HG03442 (cell line): ENCODE measurements around the gene SAP30L.

Experiments used
- ATAC-seq: cut with Tn5 transposase; IDR thresholded peaks from one replicate; pipeline ENCODE4 v1.9.1; 2021; ENCODE audit warnings: mild to moderate bottlenecking, moderate library complexity; ENCODE audit not compliant: unreplicated experiment

The SAP30L gene

DNA sequence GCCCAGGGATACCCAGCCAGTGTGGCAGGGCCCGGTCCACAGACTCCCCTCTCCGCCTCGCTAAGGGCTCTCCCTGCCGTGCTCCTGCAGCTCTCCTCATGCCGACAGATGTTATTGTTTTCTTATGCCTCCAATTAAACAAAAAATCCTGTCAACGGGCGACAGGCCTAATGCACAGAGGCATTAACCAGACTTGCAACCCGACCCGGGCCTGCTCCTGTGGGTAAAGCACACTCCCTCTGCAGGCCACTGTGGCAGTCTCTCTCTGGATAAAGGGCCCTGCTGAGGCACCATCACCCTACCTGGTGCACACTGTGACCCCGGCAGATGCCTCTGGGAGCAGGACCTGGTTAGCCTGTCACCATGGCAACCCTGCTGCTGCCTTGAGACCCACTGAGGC is 59.8 kb downstream of the SAP30L start:
- no peak for ATAC-seq

DNA sequence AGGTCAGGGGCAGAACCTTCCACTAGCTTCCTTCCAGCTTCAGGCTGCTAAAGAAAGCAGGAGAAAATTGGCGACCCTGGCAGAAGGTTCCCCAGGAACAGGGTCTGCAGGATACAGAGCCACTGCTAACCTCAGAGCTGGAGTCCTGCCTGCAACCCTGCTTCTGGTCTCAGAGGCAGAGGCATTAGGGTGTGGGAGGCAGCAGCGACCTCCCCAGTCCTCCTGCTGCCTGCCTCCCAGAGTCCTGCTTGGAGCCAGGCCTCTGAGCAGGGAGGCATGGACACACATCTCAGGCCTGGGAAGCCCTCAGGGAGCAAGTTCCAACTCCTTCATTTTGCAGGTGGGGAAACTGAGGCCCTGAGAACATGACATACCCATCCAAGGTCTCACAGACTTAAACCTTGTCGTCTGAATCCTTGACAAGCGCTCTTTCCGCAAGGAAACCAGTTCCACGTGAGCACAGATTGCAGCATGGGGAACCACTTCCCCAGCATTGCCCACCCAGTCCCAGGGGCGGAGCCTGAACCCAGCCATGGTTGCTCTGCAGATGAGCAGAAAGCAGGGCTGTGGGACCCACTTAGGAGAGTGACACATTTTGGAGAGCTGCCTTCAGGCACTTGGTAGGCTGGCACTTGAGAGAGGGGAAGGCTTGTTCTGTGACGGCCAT is 60.4 kb downstream of the SAP30L start:
- no peak for ATAC-seq

DNA sequence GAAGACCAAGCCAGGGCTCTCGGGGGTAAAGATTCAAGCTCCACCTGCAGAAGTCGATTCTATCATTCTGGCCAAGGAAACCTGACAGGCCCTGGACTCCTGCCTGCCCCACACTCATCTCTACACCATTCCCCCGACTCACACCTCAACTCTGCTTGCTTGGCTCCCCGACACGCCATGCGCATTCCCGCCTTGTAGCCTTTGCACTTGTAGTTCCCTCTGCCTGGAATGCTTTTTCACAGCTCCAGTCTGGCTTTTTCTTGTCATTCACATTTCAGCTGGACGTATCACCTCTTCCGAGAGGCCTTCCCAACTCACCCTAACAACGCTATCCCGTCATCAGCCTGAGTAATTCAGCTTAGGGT is 60.9 kb downstream of the SAP30L start:
- no peak for ATAC-seq

DNA sequence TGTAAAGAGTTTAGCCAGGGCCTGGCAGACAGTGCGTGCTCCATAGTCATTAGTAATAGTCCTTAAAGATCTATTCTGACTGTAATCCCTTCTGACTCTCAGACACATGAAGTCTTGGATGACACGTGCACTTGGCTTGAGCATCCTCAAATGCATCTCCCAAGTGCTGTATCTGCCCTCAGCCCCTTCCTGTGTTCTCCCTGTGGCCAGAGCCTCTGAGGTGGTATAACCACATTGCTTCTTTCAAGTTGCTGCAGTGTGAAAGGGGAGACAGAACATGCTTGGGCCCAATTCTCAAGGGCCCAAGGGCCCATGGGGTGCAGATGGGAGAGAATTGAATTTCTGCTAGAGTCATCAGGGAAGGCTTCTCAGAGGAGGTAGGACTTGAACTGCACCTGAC is 62.3 kb downstream of the SAP30L start:
- ATAC-seq: no peak

DNA sequence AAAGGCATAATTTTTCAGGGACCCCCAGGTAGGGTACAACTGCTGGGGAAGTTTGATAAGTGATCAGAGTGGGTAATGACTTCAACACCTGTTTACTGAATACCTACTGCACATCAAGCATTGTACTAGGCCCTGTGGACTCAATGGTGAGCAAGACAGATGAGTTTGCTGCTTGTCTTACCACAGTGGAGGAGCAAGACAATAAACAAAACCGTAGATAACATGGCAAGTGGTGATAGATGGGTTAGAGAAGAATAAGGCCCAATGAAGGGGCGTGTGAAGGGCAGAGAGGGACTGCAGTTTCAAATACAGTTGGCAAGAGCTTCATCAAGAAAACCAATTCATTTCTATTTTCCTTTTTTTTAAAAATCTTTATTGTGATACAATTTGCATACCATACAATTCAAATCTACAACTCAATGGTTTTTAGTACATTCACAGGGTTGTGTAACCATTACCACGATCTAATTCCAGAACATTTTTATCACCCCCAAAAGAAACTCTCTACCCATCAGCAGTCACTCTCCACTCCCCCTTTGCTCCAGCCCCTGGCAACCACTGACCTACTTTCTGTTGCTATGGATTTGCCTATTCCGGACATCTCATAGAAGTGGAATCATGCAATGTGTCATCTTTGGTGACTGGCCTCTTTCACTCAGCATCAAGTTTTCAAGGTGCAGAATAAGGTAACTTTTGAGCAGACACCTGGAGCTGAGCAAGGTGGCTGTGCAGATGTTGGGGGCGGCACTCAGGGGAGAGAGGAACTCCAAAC is 64.2 kb downstream of the SAP30L start:
- ATAC-seq: no peak
